Loucy (cell line): ENCODE measurements around the gene ACOD1.

Source experiments
- EZH2phosphoT487 ChIP-seq: fragments of 200-600 bp; IDR thresholded peaks from 2 replicates; pipeline ENCODE4 v1.6.1; 2018; ENCODE audit warnings: antibody characterized with exemption, mild to moderate bottlenecking, moderate library complexity, borderline replicate concordance
- TF ChIP-seq, protein P1 (sequence below): fragments of 200-600 bp; sonication (generic); conservative IDR thresholded peaks from 2 replicates; pipeline ENCODE4 v1.5.1; 2014; ENCODE audit warnings: mild to moderate bottlenecking, antibody characterized with exemption, low read length

DNA sequence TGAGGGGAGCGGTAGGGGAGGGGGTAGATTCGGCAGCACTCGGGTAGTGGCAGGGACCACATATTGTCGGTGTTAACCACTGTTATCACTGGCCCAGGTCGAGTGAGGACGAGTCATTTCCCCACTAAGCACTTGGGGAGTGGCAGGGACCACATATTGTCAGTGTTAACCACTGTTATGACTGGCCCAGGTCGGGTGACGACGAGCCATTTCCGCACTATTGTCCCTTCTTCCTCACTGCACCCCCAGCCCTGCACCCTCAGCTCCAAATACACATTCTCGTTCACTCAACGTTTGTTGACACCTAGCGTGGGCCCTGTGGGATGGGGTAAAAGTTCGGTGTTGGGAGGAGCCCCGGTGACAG, 43.1 kb downstream of the ACOD1 start:
- TF ChIP-seq, protein P1, sequence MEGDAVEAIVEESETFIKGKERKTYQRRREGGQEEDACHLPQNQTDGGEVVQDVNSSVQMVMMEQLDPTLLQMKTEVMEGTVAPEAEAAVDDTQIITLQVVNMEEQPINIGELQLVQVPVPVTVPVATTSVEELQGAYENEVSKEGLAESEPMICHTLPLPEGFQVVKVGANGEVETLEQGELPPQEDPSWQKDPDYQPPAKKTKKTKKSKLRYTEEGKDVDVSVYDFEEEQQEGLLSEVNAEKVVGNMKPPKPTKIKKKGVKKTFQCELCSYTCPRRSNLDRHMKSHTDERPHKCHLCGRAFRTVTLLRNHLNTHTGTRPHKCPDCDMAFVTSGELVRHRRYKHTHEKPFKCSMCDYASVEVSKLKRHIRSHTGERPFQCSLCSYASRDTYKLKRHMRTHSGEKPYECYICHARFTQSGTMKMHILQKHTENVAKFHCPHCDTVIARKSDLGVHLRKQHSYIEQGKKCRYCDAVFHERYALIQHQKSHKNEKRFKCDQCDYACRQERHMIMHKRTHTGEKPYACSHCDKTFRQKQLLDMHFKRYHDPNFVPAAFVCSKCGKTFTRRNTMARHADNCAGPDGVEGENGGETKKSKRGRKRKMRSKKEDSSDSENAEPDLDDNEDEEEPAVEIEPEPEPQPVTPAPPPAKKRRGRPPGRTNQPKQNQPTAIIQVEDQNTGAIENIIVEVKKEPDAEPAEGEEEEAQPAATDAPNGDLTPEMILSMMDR: no peak
- no peak for TF ChIP-seq EZH2phosphoT487
